Epithelial cell of proximal tubule (primary cell): ENCODE results near the gene TUB. TPM values are rescaled to one million over a fixed set of nuclear protein-coding genes. Genes with fewer than 3 reads are reported as not detected.

Experiments
- DNase-seq: peaks from one replicate; pipeline ENCODE4 v3.0.0-alpha.2; 2011; ENCODE audit warnings: low read depth
- H3K4me3 ChIP-seq: 2 replicates; pipeline ENCODE4 v1.5.1; 2011; ENCODE audit warnings: low read depth, mild to moderate bottlenecking, low read length
- CTCF ChIP-seq: conservative IDR thresholded peaks from 2 replicates; pipeline ENCODE4 v1.5.1; 2012; ENCODE audit warnings: low read depth, mild to moderate bottlenecking, low read length
- total RNA-seq: library from RNA; depleted of rRNA; stranded (reverse); fragments of >200 nt; gene quantifications from 2 replicates; pipeline ENCODE4 v1.2.3, GENCODE V29; 2015

Gene TUB
- total RNA-seq, 1 donor from 2014 or later = 3.2 TPM

- peak; percentile 36 for DNase-seq
- H3K4me3 ChIP-seq = no peak overlapping the region
- TF ChIP-seq CTCF = peak; percentile 92
Measured at GRCh38 chr11:8099291-8099899, 18.4 kb downstream of the TUB start.

GRCh38 chr11:8100158-8100557, 19.1 kb downstream of the TUB start:
- no peak overlapping the region for H3K4me3 ChIP-seq
- no peak for DNase-seq
- no peak for TF ChIP-seq CTCF

GRCh38 chr11:8100605-8101004, 19.6 kb downstream of the TUB start:
- no peak for DNase-seq
- TF ChIP-seq CTCF = no peak
- no peak overlapping the region for H3K4me3 ChIP-seq

- DNase-seq = no peak
- H3K4me3 ChIP-seq = no peak overlapping the region
- no peak for TF ChIP-seq CTCF
Measured at GRCh38 chr11:8101421-8101820, 20.4 kb downstream of the TUB start.

GRCh38 chr11:8102296-8102915, 21.4 kb downstream of the TUB start:
- no peak for TF ChIP-seq CTCF
- no peak for DNase-seq
- H3K4me3 ChIP-seq = no peak overlapping the region

GRCh38 chr11:8102965-8103364, 22.0 kb downstream of the TUB start:
- no peak overlapping the region for H3K4me3 ChIP-seq
- no peak for TF ChIP-seq CTCF
- no peak for DNase-seq

- H3K4me3 ChIP-seq = no peak overlapping the region
- TF ChIP-seq CTCF = no peak
- no peak for DNase-seq
Measured at GRCh38 chr11:8103909-8104308, 22.9 kb downstream of the TUB start.
